ENCODE data around the gene ARPC5L. TPM values are rescaled to one million over a fixed set of nuclear protein-coding genes. Genes with fewer than 3 reads are reported as not detected.

ARPC5L gene
- 39.2 TPM for total RNA-seq
- long read RNA-seq, transcript ARPC5L-201 (4 exons, 1,325 nt): major isoform, 60 of 66 reads
- long read RNA-seq, partial matches to known transcripts: 1 of 66 reads
- long read RNA-seq, other reads (novel, unspliced or antisense): 5 of 66 reads

GRCh38 chr9:124861342-124862229, at the start of gene ARPC5L, which contains the start of gene RPL35:
TSS of gene ARPC5L (plus strand) at chr9:124862130. CDS start at chr9:124869291, 7,161 bp downstream.
TSS of gene RPL35 (minus strand) at chr9:124861957. CDS start at chr9:124861912, 45 bp downstream.
- Histone ChIP-seq H3K27ac (replicated peaks) (peak within 1 kb of the TSS; percentile 92), H3K9me3 (replicated peaks) (no peaks in the 10 kb centered on the region), H3K4me3 (peak within 1 kb of the TSS; percentile 94), H3K27me3 (ENCODE audit: low read depth) (no peaks in the 10 kb centered on the region), H3K36me3 (peaks cover 37% of the 10 kb centered on the region), H3K4me1 (peaks cover 51% of the 10 kb centered on the region)
- TF ChIP-seq, protein P1, sequence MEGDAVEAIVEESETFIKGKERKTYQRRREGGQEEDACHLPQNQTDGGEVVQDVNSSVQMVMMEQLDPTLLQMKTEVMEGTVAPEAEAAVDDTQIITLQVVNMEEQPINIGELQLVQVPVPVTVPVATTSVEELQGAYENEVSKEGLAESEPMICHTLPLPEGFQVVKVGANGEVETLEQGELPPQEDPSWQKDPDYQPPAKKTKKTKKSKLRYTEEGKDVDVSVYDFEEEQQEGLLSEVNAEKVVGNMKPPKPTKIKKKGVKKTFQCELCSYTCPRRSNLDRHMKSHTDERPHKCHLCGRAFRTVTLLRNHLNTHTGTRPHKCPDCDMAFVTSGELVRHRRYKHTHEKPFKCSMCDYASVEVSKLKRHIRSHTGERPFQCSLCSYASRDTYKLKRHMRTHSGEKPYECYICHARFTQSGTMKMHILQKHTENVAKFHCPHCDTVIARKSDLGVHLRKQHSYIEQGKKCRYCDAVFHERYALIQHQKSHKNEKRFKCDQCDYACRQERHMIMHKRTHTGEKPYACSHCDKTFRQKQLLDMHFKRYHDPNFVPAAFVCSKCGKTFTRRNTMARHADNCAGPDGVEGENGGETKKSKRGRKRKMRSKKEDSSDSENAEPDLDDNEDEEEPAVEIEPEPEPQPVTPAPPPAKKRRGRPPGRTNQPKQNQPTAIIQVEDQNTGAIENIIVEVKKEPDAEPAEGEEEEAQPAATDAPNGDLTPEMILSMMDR (IDR thresholded peaks at IDR 0.05; ENCODE audit: borderline replicate concordance): no peak
- intact Hi-C loops (cut with micrococcal nuclease): no loop called here
- peak; percentile 94 for DNase-seq

DNA sequence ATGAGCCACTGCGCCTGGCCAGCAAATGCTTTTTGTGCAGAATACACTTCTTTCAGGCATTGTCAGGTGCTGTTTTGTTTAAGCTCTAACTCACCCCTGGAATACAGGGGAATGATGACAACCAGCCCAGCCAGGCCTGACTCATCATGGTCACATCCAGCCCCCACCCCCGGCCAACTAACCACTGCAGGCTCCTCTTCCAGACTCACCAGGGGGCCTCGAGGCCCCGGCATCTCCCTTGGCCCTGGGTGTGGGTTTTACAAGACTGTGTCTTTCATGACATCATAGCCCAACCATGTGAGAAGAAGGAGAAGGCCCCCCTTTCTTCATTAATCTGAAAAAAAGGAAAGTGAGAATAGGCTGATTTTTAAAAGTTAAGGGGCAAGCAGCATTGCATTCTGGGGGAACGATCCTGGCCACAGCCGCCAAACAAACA, 49.5 kb upstream of the ARPC5L start:
- peak; percentile 48 for DNase-seq
- peak overlapping the region; percentile 63 for H3K27ac ChIP-seq (replicated peaks)
- peaks cover 7% of the 10 kb centered on the region for H3K36me3 ChIP-seq
- TF ChIP-seq, protein P1 (IDR thresholded peaks at IDR 0.05; ENCODE audit: borderline replicate concordance): no peak
- H3K4me3 ChIP-seq: no peak overlapping the region
- intact Hi-C loops (cut with micrococcal nuclease): no loop called here
- no peaks in the 10 kb centered on the region for H3K9me3 ChIP-seq (replicated peaks)
- H3K4me1 ChIP-seq: peaks cover 6% of the 10 kb centered on the region
- no peaks in the 10 kb centered on the region for H3K27me3 ChIP-seq (ENCODE audit: low read depth)

DNA sequence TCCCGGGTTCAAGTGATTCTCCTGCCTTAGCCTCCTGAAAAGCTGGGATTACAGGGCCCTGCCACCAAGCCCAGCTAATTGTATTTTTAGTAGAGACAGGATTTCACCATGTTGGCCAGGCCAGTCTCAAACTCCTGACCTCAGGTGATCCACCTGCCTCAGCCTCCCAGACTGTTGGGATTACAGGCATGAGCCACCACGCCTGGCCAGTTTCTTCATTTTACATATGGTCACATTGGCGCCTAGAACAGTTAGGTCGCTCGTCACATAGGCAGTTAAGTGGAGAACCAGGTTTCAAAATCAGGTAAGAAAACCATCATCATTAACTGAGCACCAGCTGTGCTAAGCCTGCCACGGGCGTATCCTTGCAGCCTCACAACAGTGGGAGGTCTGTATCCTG, 48.9 kb upstream of the ARPC5L start:
- Histone ChIP-seq H3K27ac (replicated peaks) (peak overlapping the region; percentile 23), H3K4me3 (no peak overlapping the region), H3K9me3 (replicated peaks) (no peaks in the 10 kb centered on the region), H3K4me1 (peaks cover 6% of the 10 kb centered on the region), H3K36me3 (peaks cover 7% of the 10 kb centered on the region), H3K27me3 (ENCODE audit: low read depth) (no peaks in the 10 kb centered on the region)
- TF ChIP-seq, protein P1 (IDR thresholded peaks at IDR 0.05; ENCODE audit: borderline replicate concordance): no peak
- DNase-seq: no peak
- intact Hi-C loops (cut with micrococcal nuclease): no loop called here

- intact Hi-C loops (cut with micrococcal nuclease): no loop called here
- H3K36me3 ChIP-seq: peaks cover 7% of the 10 kb centered on the region
- H3K27ac ChIP-seq (replicated peaks): peak overlapping the region; percentile 23
- no peaks in the 10 kb centered on the region for H3K27me3 ChIP-seq (ENCODE audit: low read depth)
- no peak overlapping the region for H3K4me3 ChIP-seq
- H3K9me3 ChIP-seq (replicated peaks): no peaks in the 10 kb centered on the region
- TF ChIP-seq, protein P1 (IDR thresholded peaks at IDR 0.05; ENCODE audit: borderline replicate concordance): no peak
- H3K4me1 ChIP-seq: peaks cover 12% of the 10 kb centered on the region
- DNase-seq: no peak
Observed at GRCh38 chr9:124813501-124814163, 48.3 kb upstream of the ARPC5L start.

- Histone ChIP-seq H3K4me3 (no peak overlapping the region), H3K27me3 (ENCODE audit: low read depth) (no peaks in the 10 kb centered on the region), H3K4me1 (peaks cover 17% of the 10 kb centered on the region), H3K36me3 (peaks cover 7% of the 10 kb centered on the region), H3K27ac (replicated peaks) (no peak overlapping the region), H3K9me3 (replicated peaks) (no peaks in the 10 kb centered on the region)
- no peak for DNase-seq
- intact Hi-C loops (cut with micrococcal nuclease): no loop called here
- TF ChIP-seq, protein P1 (IDR thresholded peaks at IDR 0.05; ENCODE audit: borderline replicate concordance): no peak
Observed at GRCh38 chr9:124814164-124814535, 47.8 kb upstream of the ARPC5L start.

Measured in left ventricle myocardium inferior (tissue), 1 donor.